GM23338 (cell line): ENCODE measurements around the gene MIPEP.
A peak's percentile ranks its signal among the peaks of the same experiment; 100 is the strongest.

ENCODE experiments used
- CREB1 ChIP-seq: fragments of 250-450 bp; sonication (Bioruptor Pico); IDR thresholded peaks from 2 replicates; pipeline ENCODE4 v1.5.0; 2020; ENCODE audit warnings: low read depth, mild to moderate bottlenecking, moderate library complexity
- EZH2 ChIP-seq: fragments of 200-600 bp; sonication (generic); IDR thresholded peaks from one replicate; pipeline ENCODE4 v1.8.0; 2017; ENCODE audit warnings: antibody characterized with exemption, mild to moderate bottlenecking, low read depth; ENCODE audit not compliant: unreplicated experiment
- EZH2phosphoT487 ChIP-seq: fragments of 200-600 bp; sonication (generic); IDR thresholded peaks from one replicate; pipeline ENCODE4 v1.8.1; 2018; ENCODE audit warnings: antibody characterized with exemption; ENCODE audit not compliant: unreplicated experiment
- JUNB ChIP-seq: IDR thresholded peaks from one replicate; pipeline ENCODE4 v1.6.1; 2016; ENCODE audit warnings: antibody characterized with exemption; ENCODE audit not compliant: unreplicated experiment
- POLR2AphosphoS5 ChIP-seq: IDR thresholded peaks from 2 replicates; pipeline ENCODE4 v1.6.1; 2016; ENCODE audit warnings: antibody characterized with exemption, low read depth
- STAT1 ChIP-seq: IDR thresholded peaks from one replicate; pipeline ENCODE4 v1.6.1; 2016; ENCODE audit warnings: antibody characterized with exemption; ENCODE audit not compliant: unreplicated experiment
- TF ChIP-seq, protein P1 (sequence below), 2 experiments: fragments of 200-600 bp in 1 of 2; sonication (generic) in 1 of 2; conservative IDR thresholded peaks; 2 replicates each; pipeline versions ENCODE4 v1.5.1 to v1.6.1; 2016 to 2017; ENCODE audit warnings: antibody characterized with exemption in 2 of 2, low read depth in 2 of 2, mild to moderate bottlenecking in 2 of 2, moderate library complexity in 1 of 2
- TF ChIP-seq, protein P2 (sequence below): IDR thresholded peaks from one replicate; pipeline ENCODE4 v1.6.1; 2018; ENCODE audit warnings: antibody characterized with exemption; ENCODE audit not compliant: unreplicated experiment

DNA sequence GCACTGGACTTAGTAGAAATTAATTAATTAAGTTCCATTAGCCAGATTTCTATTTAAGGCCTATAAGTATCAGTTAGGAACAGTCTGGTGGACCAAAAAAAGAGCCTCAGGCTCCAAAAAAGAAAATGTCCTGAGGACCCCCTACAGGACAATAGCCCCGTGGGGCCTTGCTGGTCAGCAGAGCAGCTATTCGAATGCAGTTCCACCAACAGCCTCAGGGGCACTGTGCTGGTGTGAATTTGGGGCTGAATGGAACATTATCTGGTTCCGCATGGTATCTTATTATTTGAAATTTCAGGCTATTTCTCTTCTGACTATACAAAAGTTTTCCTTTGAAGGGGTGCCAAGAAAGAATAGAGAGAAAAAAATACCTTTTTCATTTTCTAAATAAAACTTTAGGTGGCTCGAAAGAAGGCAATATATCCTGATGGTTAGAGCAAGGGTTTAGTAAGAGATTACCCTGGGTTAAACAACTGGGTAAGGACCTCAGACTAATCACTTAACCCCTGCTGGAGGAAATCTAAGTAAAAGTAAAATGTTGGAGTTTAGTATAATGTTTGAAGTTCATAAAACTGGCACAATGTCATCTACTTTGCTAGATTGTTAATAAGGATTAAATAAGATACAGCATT, 147.2 kb downstream of the MIPEP start:
- TF ChIP-seq, protein P1, sequence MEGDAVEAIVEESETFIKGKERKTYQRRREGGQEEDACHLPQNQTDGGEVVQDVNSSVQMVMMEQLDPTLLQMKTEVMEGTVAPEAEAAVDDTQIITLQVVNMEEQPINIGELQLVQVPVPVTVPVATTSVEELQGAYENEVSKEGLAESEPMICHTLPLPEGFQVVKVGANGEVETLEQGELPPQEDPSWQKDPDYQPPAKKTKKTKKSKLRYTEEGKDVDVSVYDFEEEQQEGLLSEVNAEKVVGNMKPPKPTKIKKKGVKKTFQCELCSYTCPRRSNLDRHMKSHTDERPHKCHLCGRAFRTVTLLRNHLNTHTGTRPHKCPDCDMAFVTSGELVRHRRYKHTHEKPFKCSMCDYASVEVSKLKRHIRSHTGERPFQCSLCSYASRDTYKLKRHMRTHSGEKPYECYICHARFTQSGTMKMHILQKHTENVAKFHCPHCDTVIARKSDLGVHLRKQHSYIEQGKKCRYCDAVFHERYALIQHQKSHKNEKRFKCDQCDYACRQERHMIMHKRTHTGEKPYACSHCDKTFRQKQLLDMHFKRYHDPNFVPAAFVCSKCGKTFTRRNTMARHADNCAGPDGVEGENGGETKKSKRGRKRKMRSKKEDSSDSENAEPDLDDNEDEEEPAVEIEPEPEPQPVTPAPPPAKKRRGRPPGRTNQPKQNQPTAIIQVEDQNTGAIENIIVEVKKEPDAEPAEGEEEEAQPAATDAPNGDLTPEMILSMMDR (conservative IDR thresholded peaks at IDR 0.05; ENCODE audit: low read depth in 2 of 2) = peak; percentile 55 to 82
- TF ChIP-seq, protein P2, sequence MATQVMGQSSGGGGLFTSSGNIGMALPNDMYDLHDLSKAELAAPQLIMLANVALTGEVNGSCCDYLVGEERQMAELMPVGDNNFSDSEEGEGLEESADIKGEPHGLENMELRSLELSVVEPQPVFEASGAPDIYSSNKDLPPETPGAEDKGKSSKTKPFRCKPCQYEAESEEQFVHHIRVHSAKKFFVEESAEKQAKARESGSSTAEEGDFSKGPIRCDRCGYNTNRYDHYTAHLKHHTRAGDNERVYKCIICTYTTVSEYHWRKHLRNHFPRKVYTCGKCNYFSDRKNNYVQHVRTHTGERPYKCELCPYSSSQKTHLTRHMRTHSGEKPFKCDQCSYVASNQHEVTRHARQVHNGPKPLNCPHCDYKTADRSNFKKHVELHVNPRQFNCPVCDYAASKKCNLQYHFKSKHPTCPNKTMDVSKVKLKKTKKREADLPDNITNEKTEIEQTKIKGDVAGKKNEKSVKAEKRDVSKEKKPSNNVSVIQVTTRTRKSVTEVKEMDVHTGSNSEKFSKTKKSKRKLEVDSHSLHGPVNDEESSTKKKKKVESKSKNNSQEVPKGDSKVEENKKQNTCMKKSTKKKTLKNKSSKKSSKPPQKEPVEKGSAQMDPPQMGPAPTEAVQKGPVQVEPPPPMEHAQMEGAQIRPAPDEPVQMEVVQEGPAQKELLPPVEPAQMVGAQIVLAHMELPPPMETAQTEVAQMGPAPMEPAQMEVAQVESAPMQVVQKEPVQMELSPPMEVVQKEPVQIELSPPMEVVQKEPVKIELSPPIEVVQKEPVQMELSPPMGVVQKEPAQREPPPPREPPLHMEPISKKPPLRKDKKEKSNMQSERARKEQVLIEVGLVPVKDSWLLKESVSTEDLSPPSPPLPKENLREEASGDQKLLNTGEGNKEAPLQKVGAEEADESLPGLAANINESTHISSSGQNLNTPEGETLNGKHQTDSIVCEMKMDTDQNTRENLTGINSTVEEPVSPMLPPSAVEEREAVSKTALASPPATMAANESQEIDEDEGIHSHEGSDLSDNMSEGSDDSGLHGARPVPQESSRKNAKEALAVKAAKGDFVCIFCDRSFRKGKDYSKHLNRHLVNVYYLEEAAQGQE = no peak
- TF ChIP-seq CREB1 (CRISPR knock-in tag) (no peak), POLR2AphosphoS5 (no peak), EZH2 (no peak), EZH2phosphoT487 (no peak), STAT1 (no peak), JUNB (no peak)
